Body of pancreas (tissue), 4 donors: ENCODE measurements around the gene SYK.

Source experiments
- CTCF ChIP-seq, 7 experiments: fragments of 450-650 bp in 4 of 7; fragments of 200-600 bp in 3 of 7; sonication (generic) in 3 of 7; IDR thresholded peaks; one replicate each; pipeline ENCODE4 v1.5.1; 2016 to 2019; ENCODE audit warnings: antibody characterized with exemption in 7 of 7
- POLR2A ChIP-seq, 3 donors: fragments of 450-650 bp; IDR thresholded peaks; one replicate each; pipeline ENCODE4 v1.6.1; 2016; ENCODE audit warnings: antibody characterized with exemption in 3 of 3, mild to moderate bottlenecking in 2 of 3

- TF ChIP-seq CTCF (IDR thresholded peaks at IDR 0.05) = no peak
- no peak for TF ChIP-seq POLR2A (IDR thresholded peaks at IDR 0.05)
Measured at GRCh38 chr9:90916147-90916734, 114.6 kb downstream of the SYK start.
